IMR-90 (cell line): ENCODE measurements around the gene DISC1. TPM values are rescaled to one million over a fixed set of nuclear protein-coding genes. Genes with fewer than 3 reads are reported as not detected.

ENCODE experiments used
- ATAC-seq: fragments of 200-7000 bp; cut with Tn5 transposase; 2 replicates; pipeline ENCODE4 v1.9.1; 2020; ENCODE audit warnings: low read depth, mild to moderate bottlenecking, moderate library complexity
- BruUV-seq: library from RNA; stranded (reverse); fragments of 400-500 nt; replicated peaks from 2 replicates; lab custom pipeline; 2021; lab: Mats Ljungman, UMichigan
- CTCF ChIA-PET: fragments of 300-600 bp; formaldehyde crosslinking; extraction: SDS; loops from one replicate; lab custom pipeline; 2021; ENCODE audit warnings: antibody characterized with exemption; lab: Yijun Ruan, JAX
- POLR2A ChIA-PET: fragments of 300-600 bp; sonication (Branson Sonifier 250); formaldehyde crosslinking; loops from one replicate; lab custom pipeline; 2022; ENCODE audit warnings: antibody characterized with exemption; ENCODE audit not compliant: unreplicated experiment; lab: Charles Lee
- DNase-seq: peaks from one replicate; pipeline ENCODE4 v3.0.0; 2013
- H2AFZ ChIP-seq: replicated peaks from 2 replicates; pipeline ENCODE3; 2013; ENCODE audit warnings: low read length, mild to moderate bottlenecking; ENCODE audit not compliant: poor library complexity
- H2AK5ac ChIP-seq: 2 replicates; pipeline ENCODE4 v1.6.1; 2013; ENCODE audit warnings: low read depth, low read length, inconsistent platforms
- H2AK9ac ChIP-seq: replicated peaks from 2 replicates; pipeline ENCODE3; 2013; ENCODE audit warnings: mild to moderate bottlenecking, low read depth, low read length, moderate library complexity; ENCODE audit not compliant: poor library complexity
- H2BK120ac ChIP-seq: 2 replicates; pipeline ENCODE4 v1.6.1; 2013; ENCODE audit warnings: low read depth, low read length, inconsistent platforms
- H2BK15ac ChIP-seq: 3 replicates; pipeline ENCODE4 v1.6.1; 2013; ENCODE audit warnings: low read depth, low read length, inconsistent platforms
- H2BK20ac ChIP-seq: 2 replicates; pipeline ENCODE4 v1.6.1; 2013; ENCODE audit warnings: low read depth, mild to moderate bottlenecking, inconsistent platforms, low read length, moderate library complexity
- H2BK5ac ChIP-seq: 2 replicates; pipeline ENCODE4 v1.6.1; 2013; ENCODE audit warnings: mild to moderate bottlenecking, low read depth, low read length, inconsistent platforms; ENCODE audit not compliant: poor library complexity, severe bottlenecking
- H3K14ac ChIP-seq: replicated peaks from 2 replicates; pipeline ENCODE4 v1.6.1; 2013; ENCODE audit warnings: low read depth, low read length, inconsistent platforms
- H3K18ac ChIP-seq: 2 replicates; pipeline ENCODE4 v1.6.1; 2013; ENCODE audit warnings: low read depth, low read length, control low read depth
- H3K23ac ChIP-seq: 2 replicates; pipeline ENCODE4 v1.6.1; 2013; ENCODE audit warnings: low read depth, low read length, inconsistent platforms
- H3K27ac ChIP-seq: 2 replicates; pipeline ENCODE4 v1.5.1; 2013; ENCODE audit warnings: mild to moderate bottlenecking, control low read depth, low read length; ENCODE audit not compliant: insufficient read depth
- H3K27me3 ChIP-seq: 2 replicates; pipeline ENCODE4 v1.6.1; 2013; ENCODE audit warnings: low read length; ENCODE audit not compliant: control insufficient read depth, insufficient read depth
- H3K36me3 ChIP-seq: 2 replicates; pipeline ENCODE4 v1.6.1; 2013; ENCODE audit warnings: low read length, mixed read lengths; ENCODE audit not compliant: control insufficient read depth, insufficient read depth
- H3K4ac ChIP-seq: 2 replicates; pipeline ENCODE4 v1.6.1; 2013; ENCODE audit warnings: low read depth, low read length, inconsistent platforms
- H3K4me1 ChIP-seq: 2 replicates; pipeline ENCODE4 v1.6.1; 2013; ENCODE audit warnings: low read length, mixed read lengths; ENCODE audit not compliant: control insufficient read depth, insufficient read depth
- H3K4me2 ChIP-seq: 2 replicates; pipeline ENCODE4 v1.6.1; 2013; ENCODE audit warnings: low read depth, mild to moderate bottlenecking, control low read depth, low read length, moderate library complexity
- H3K4me3 ChIP-seq: 2 replicates; pipeline ENCODE4 v1.5.1; 2013; ENCODE audit warnings: low read depth, mild to moderate bottlenecking, control low read depth, low read length, moderate library complexity; ENCODE audit not compliant: insufficient read depth
- H3K56ac ChIP-seq: 2 replicates; pipeline ENCODE4 v1.6.1; 2013; ENCODE audit warnings: low read length, inconsistent platforms; ENCODE audit not compliant: insufficient read depth; ENCODE audit errors: extremely low read depth
- H3K79me1 ChIP-seq, 2 experiments: 2 replicates each; pipeline ENCODE4 v1.6.1; 2013; ENCODE audit warnings: low read length in 2 of 2, inconsistent platforms in 1 of 2, low read depth in 1 of 2
- H3K9ac ChIP-seq: 2 replicates; pipeline ENCODE4 v1.6.1; 2013; ENCODE audit warnings: low read depth, low read length, control low read depth
- H3K9me1 ChIP-seq: 2 replicates; pipeline ENCODE4 v1.6.1; 2013; ENCODE audit warnings: low read length, inconsistent platforms; ENCODE audit not compliant: insufficient read depth
- H3K9me3 ChIP-seq: 2 replicates; pipeline ENCODE4 v1.6.1; 2013; ENCODE audit warnings: low read length; ENCODE audit not compliant: control insufficient read depth, insufficient read depth
- H4K20me1 ChIP-seq: 2 replicates; pipeline ENCODE4 v1.6.1; 2013; ENCODE audit warnings: low read length, inconsistent platforms; ENCODE audit not compliant: insufficient read depth
- H4K5ac ChIP-seq: 2 replicates; pipeline ENCODE4 v1.6.1; 2013; ENCODE audit warnings: mild to moderate bottlenecking, low read depth, low read length, control low read depth
- H4K8ac ChIP-seq, 2 experiments: 2 replicates each; pipeline ENCODE4 v1.6.1; 2013; ENCODE audit warnings: low read depth in 2 of 2, low read length in 2 of 2, control low read depth in 1 of 2, inconsistent platforms in 1 of 2
- H4K91ac ChIP-seq: 2 replicates; pipeline ENCODE4 v1.6.1; 2013; ENCODE audit warnings: low read depth, low read length, inconsistent platforms; ENCODE audit not compliant: insufficient read depth
- BHLHE40 ChIP-seq: fragments of 150-350 bp; IDR thresholded peaks from 2 replicates; pipeline ENCODE4 v1.6.1; 2016; ENCODE audit warnings: mild to moderate bottlenecking, low read depth, low read length
- CEBPB ChIP-seq: IDR thresholded peaks from 2 replicates; pipeline ENCODE4 v1.6.1; 2012; ENCODE audit warnings: low read depth, low read length, improper control_type of control experiment
- CHD1 ChIP-seq: IDR thresholded peaks from 2 replicates; pipeline ENCODE4 v1.6.1; 2012; ENCODE audit warnings: low read depth, low read length, improper control_type of control experiment
- CTCF ChIP-seq: conservative IDR thresholded peaks from 2 replicates; pipeline ENCODE4 v1.5.1; 2012; ENCODE audit warnings: mild to moderate bottlenecking, low read depth, low read length, improper control_type of control experiment
- ELK1 ChIP-seq: fragments of 150-350 bp; IDR thresholded peaks from 2 replicates; pipeline ENCODE4 v1.6.1; 2016; ENCODE audit warnings: low read depth, mild to moderate bottlenecking, low read length, moderate library complexity, borderline replicate concordance
- FOS ChIP-seq: fragments of 150-350 bp; IDR thresholded peaks from 2 replicates; pipeline ENCODE4 v1.6.1; 2016; ENCODE audit warnings: low read depth, low read length
- MAFK ChIP-seq: IDR thresholded peaks from 2 replicates; pipeline ENCODE4 v1.6.1; 2012; ENCODE audit warnings: low read depth, low read length, improper control_type of control experiment
- MAZ ChIP-seq: IDR thresholded peaks from 2 replicates; pipeline ENCODE4 v1.6.1; 2012; ENCODE audit warnings: low read depth, mild to moderate bottlenecking, low read length, improper control_type of control experiment, moderate library complexity, borderline replicate concordance
- MXI1 ChIP-seq: IDR thresholded peaks from 2 replicates; pipeline ENCODE4 v1.6.1; 2012; ENCODE audit warnings: low read depth, mild to moderate bottlenecking, low read length, moderate library complexity, borderline replicate concordance
- NFE2L2 ChIP-seq: fragments of 150-350 bp; IDR thresholded peaks from 2 replicates; pipeline ENCODE4 v1.6.1; 2016; ENCODE audit warnings: low read depth, mild to moderate bottlenecking, low read length
- POLR2A ChIP-seq: IDR thresholded peaks from 2 replicates; pipeline ENCODE4 v1.6.1; 2012; ENCODE audit warnings: mild to moderate bottlenecking, low read depth, low read length
- RAD21 ChIP-seq: IDR thresholded peaks from 2 replicates; pipeline ENCODE4 v1.6.1; 2012; ENCODE audit warnings: low read length, improper control_type of control experiment
- RCOR1 ChIP-seq: IDR thresholded peaks from 2 replicates; pipeline ENCODE4 v1.6.1; 2012; ENCODE audit warnings: mild to moderate bottlenecking, low read length, improper control_type of control experiment; ENCODE audit not compliant: insufficient replicate concordance
- RFX5 ChIP-seq: IDR thresholded peaks from 2 replicates; pipeline ENCODE4 v1.8.0; 2012; ENCODE audit warnings: low read depth, mild to moderate bottlenecking, low read length, moderate library complexity
- SMC3 ChIP-seq: fragments of 150-350 bp; IDR thresholded peaks from 2 replicates; pipeline ENCODE4 v1.6.1; 2016; ENCODE audit warnings: low read depth, mild to moderate bottlenecking, antibody characterized with exemption, low read length, moderate library complexity
- USF2 ChIP-seq: fragments of 150-350 bp; IDR thresholded peaks from 2 replicates; pipeline ENCODE4 v1.6.1; 2017; ENCODE audit warnings: mild to moderate bottlenecking, antibody characterized with exemption, low read length, low read depth
- WGBS, 2 experiments: methylation state at CpG; one replicate each; pipeline versions ENCODE4 v1.1.5 to v1.1.7; 2013; ENCODE audit warnings: missing lambda C conversion rate in 2 of 2; ENCODE audit not compliant: insufficient read length in 1 of 2; ENCODE audit errors: extremely low coverage in 2 of 2; 5-methylcytosine and 5-hydroxymethylcytosine counted together
- dilution Hi-C: fragments of 300-500 bp; cut with HindIII; formaldehyde crosslinking; loops from one replicate; pipeline ENCODE4 v1.14.3; 2018; ENCODE audit warnings: low sequenced_read_pairs; ENCODE audit not compliant: unreplicated experiment
- in situ Hi-C: fragments of 300-500 bp; cut with MboI; formaldehyde crosslinking; loops from 3 replicates; pipeline ENCODE4 v1.14.3; 2019; ENCODE audit warnings: low sequenced_read_pairs, inconsistent platforms, mixed read lengths
- intact Hi-C: fragments of 100-400 bp; cut with micrococcal nuclease; formaldehyde crosslinking; loops from 2 replicates; pipeline ENCODE4 v1.10.0; 2022
- polyA plus RNA-seq, 3 experiments: library from polyadenylated mRNA; depleted of rRNA; stranded (reverse); fragments of >200 nt; gene quantifications; 2 replicates each; pipeline ENCODE4 v1.2.3, GENCODE V29; 2012; ENCODE audit warnings: low replicate concordance in 1 of 3
- total RNA-seq: library from RNA; depleted of rRNA; stranded (reverse); fragments of >200 nt; gene quantifications from 2 replicates; pipeline ENCODE4 v1.2.3, GENCODE V29; 2012

DISC1 gene
- total and polyA plus RNA-seq, 2 of the 4 experiments (the other 2 are of a cell fraction): 2.2 to 7.0 TPM

GRCh38 chr1:231634323-231635013, 7.9 kb downstream of the DISC1 start:
- Histone ChIP-seq H3K4ac (no peak overlapping the region), H2BK5ac (no peak overlapping the region), H3K23ac (no peak overlapping the region), H3K4me1 (peaks cover 8% of the 10 kb centered on the region), H2AK9ac (no peak overlapping the region), H4K20me1 (no peaks in the 10 kb centered on the region), H3K9ac (no peak overlapping the region), H3K56ac (no peak overlapping the region), H3K14ac (no peak overlapping the region), H3K9me3 (no peaks in the 10 kb centered on the region), H3K27me3 (no peaks in the 10 kb centered on the region), H3K27ac (no peak overlapping the region), H3K9me1 (peaks cover 10% of the 10 kb centered on the region), H2BK15ac (no peak overlapping the region; the same call in 2 of the 3 replicates), H3K18ac (no peak overlapping the region), H4K5ac (no peak overlapping the region), H3K79me1 (peaks cover 3 to 26% of the 10 kb centered on the region in 2 experiments), H3K4me2 (no peak overlapping the region), H2AFZ (no peak overlapping the region), H2BK120ac (no peak overlapping the region), H2AK5ac (0 out of 2 replicates have a peak overlapping the region, but pooled peaks have one; percentile 34), H4K8ac (no peak overlapping the region), H3K4me3 (no peak overlapping the region), H2BK20ac (no peak overlapping the region; the same call in 1 of the 2 replicates), H3K36me3 (no peaks in the 10 kb centered on the region), H4K91ac (no peak overlapping the region)
- in situ Hi-C loops (no loop called here), intact Hi-C loops (no loop called here), dilution Hi-C loops (no loop called here)
- DNase-seq (no peak), ATAC-seq (no peak)
- POLR2A ChIA-PET: no interaction called here
- 100% methylated on average over 1 of the region's 6 CpGs; no CpG with 5 or more reads in 1 of the 2 experiments for WGBS, 2 experiments
- no TSS peak for BruUV-seq
- CTCF ChIA-PET: no interaction called here
- TF ChIP-seq BHLHE40: no peak
- TF ChIP-seq RFX5: no peak
- no peak for TF ChIP-seq POLR2A
- TF ChIP-seq SMC3: no peak
- no peak for TF ChIP-seq NFE2L2
- no peak for TF ChIP-seq RAD21
- TF ChIP-seq ELK1: no peak
- no peak for TF ChIP-seq MXI1
- no peak for TF ChIP-seq MAZ
- TF ChIP-seq CEBPB: no peak
- no peak for TF ChIP-seq USF2
- TF ChIP-seq RCOR1: no peak
- TF ChIP-seq MAFK: no peak
- TF ChIP-seq FOS: no peak
- TF ChIP-seq CTCF: no peak
- no peak for TF ChIP-seq CHD1
